HG03280 (cell line): ENCODE data around the gene UBN1.
"Not testable (repeated sequence)": the region's sequence is repeated elsewhere in the genome, so short reads cannot be mapped to it uniquely, and the experiment has no call there.

Source experiments
- ATAC-seq: cut with Tn5 transposase; IDR thresholded peaks from one replicate; pipeline ENCODE4 v1.9.1; 2021; ENCODE audit warnings: mild to moderate bottlenecking, moderate library complexity; ENCODE audit not compliant: unreplicated experiment

UBN1 gene

GRCh38 chr16:4882633-4883285 is 35.5 kb downstream of the UBN1 start:
- ATAC-seq, result no peak

GRCh38 chr16:4883501-4883900 is 36.2 kb downstream of the UBN1 start:
- no peak for ATAC-seq

GRCh38 chr16:4884209-4884608 is 36.9 kb downstream of the UBN1 start:
- no peak for ATAC-seq

GRCh38 chr16:4884972-4885874 is 37.9 kb downstream of the UBN1 start:
- no peak for ATAC-seq

- ATAC-seq, result no peak
Observed at GRCh38 chr16:4886151-4886550, 38.9 kb downstream of the UBN1 start.

- ATAC-seq, result no peak
Observed at GRCh38 chr16:4888428-4889135, 41.3 kb downstream of the UBN1 start.

GRCh38 chr16:4890026-4890425 is 42.7 kb downstream of the UBN1 start:
- no peak for ATAC-seq

- no peak for ATAC-seq
Observed at GRCh38 chr16:4890686-4891085, 43.4 kb downstream of the UBN1 start.

GRCh38 chr16:4891097-4891885 is 44.0 kb downstream of the UBN1 start:
- no peak for ATAC-seq

GRCh38 chr16:4891886-4892216 is 44.6 kb downstream of the UBN1 start:
- no peak for ATAC-seq

- no peak for ATAC-seq
Observed at GRCh38 chr16:4892361-4893102, 45.3 kb downstream of the UBN1 start.

GRCh38 chr16:4893103-4893862 is 46.0 kb downstream of the UBN1 start:
- ATAC-seq, result no peak

GRCh38 chr16:4894276-4895150 is 47.2 kb downstream of the UBN1 start:
- no peak for ATAC-seq

GRCh38 chr16:4895366-4895765 is 48.1 kb downstream of the UBN1 start:
- ATAC-seq, result no peak

- not testable (repeated sequence) for ATAC-seq
Observed at GRCh38 chr16:4896761-4897160, 49.5 kb downstream of the UBN1 start.

GRCh38 chr16:4897328-4897727 is 50.0 kb downstream of the UBN1 start:
- no peak for ATAC-seq

GRCh38 chr16:4898811-4899473 is 51.7 kb downstream of the UBN1 start:
- ATAC-seq, result no peak

GRCh38 chr16:4899474-4899846 is 52.2 kb downstream of the UBN1 start:
- no peak for ATAC-seq
